ENCODE data around the gene SMIM36.

SMIM36 gene

DNA sequence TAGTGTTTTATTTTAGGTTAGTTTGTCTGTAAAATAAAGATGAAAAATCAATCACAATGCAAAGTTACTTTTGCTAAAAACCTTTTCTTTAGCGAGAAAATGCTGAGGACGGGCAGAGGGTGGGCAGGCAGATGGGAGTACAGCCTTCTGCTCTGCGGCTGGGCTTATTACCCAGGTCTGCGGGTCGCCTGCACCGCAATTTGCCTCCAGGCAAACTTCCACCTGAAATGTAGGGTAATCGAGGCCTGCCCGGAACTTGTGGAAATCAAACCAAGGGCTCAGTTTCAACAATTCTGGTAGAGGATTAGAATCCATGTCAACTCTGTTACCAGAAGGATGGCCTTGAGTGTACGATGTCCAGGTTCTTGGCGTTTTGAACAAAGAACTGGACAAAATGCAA, 67.3 kb downstream of the SMIM36 start:
- TF ChIP-seq, protein P1, sequence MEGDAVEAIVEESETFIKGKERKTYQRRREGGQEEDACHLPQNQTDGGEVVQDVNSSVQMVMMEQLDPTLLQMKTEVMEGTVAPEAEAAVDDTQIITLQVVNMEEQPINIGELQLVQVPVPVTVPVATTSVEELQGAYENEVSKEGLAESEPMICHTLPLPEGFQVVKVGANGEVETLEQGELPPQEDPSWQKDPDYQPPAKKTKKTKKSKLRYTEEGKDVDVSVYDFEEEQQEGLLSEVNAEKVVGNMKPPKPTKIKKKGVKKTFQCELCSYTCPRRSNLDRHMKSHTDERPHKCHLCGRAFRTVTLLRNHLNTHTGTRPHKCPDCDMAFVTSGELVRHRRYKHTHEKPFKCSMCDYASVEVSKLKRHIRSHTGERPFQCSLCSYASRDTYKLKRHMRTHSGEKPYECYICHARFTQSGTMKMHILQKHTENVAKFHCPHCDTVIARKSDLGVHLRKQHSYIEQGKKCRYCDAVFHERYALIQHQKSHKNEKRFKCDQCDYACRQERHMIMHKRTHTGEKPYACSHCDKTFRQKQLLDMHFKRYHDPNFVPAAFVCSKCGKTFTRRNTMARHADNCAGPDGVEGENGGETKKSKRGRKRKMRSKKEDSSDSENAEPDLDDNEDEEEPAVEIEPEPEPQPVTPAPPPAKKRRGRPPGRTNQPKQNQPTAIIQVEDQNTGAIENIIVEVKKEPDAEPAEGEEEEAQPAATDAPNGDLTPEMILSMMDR (IDR thresholded peaks at IDR 0.05; ENCODE audit: low read depth, low read length, missing control alignments) = no peak
- DNase-seq (ENCODE audit: low read depth) = no peak
- no peak overlapping the region for H3K4me3 ChIP-seq (ENCODE audit: low read depth, low read length)
- in situ Hi-C loops (cut with HindIII; ENCODE audit: low sequenced_read_pairs) = loop anchor here (5.0 kb wide), 1 partner anchor 68 kb away; the partner anchor contains the start of gene SMIM36

DNA sequence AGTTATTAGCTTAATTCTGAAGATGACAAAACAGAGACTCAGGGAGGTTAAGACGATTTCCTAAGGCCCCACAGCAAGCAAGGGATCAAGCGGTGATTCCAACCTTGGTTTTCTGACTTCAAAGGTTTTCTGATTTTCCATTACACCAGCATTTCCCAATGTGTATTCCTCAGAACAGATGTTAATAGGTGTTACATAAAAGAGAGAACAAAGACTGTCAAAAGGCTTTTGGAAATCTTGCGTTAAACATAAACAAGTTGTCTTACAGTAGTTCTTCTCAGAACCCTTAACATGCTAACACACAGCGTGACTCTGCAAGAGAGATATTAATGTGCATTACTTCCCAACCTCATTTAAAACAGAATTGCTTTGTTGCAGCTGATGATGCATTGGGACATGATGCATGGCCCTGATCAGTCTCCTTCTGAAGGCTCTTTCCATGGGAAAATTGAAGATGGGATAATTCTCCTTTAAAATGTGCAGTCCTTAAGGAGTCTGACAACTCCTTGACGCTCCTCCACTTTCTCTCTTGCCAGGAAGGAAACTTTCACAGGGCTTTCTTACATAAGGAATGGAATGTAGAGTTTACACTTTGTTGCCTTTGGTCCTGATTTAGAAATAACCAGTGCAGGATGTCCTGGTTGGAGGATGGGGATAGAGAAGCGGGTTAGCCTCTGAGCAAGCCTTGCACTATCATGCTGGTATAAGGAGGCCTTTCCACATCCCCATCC, 68.1 kb downstream of the SMIM36 start:
- DNase-seq (ENCODE audit: low read depth) = no peak

DNA sequence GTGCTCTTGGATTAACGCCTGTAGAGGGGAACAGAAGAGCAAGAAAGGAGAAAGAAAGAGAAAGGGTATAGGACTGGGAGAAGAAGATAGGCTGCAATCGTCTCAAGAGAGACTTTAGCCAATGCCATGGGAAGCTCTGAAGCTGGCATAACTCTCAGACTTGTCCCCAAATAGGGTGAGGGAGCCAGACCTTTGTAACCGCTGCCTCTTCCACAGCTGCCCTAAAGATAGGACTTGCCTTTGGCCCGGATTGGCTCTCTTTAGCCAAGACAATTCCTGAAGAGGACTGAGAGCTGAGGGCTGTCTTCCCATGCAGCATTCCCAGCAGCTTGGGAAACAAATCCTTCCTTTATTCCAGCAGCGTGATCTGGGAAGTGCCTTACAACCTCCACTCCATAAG, 68.8 kb downstream of the SMIM36 start:
- no peak for DNase-seq (ENCODE audit: low read depth)
- H3K4me3 ChIP-seq (ENCODE audit: low read depth, low read length) = no peak overlapping the region
- TF ChIP-seq, protein P1 (IDR thresholded peaks at IDR 0.05; ENCODE audit: low read depth, low read length, missing control alignments) = no peak
- in situ Hi-C loops (cut with HindIII; ENCODE audit: low sequenced_read_pairs) = loop anchor here (5.0 kb wide), 1 partner anchor 70 kb away; the partner anchor contains the start of gene SMIM36

More for the DNA sequence above, 68.1 kb downstream of the SMIM36 start:
- TF ChIP-seq, protein P1 (IDR thresholded peaks at IDR 0.05; ENCODE audit: low read depth, low read length, missing control alignments) = no peak
- H3K4me3 ChIP-seq (ENCODE audit: low read depth, low read length) = no peak overlapping the region
- in situ Hi-C loops (cut with HindIII; ENCODE audit: low sequenced_read_pairs) = loop anchor here (5.0 kb wide), 1 partner anchor 69 kb away; the partner anchor contains the start of gene SMIM36

DNA sequence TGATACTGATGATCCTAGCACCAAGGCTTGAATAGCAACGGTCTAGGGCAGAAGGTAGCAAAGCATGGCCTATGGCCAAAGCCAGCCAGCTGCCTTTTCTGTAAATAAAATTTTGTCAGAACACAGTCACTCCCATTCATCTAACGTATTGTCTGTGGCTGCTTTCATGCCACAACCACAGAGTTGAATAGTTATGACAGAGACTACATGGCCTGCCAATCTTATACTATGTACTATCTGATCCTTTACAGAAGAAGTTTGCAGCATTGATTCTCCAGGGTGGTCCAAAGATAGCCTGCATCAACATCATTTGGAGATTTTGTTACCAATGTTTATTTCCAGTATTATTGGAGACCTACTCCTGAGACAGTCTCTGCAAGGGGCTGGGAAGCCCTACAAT, 69.7 kb downstream of the SMIM36 start:
- TF ChIP-seq, protein P1 (IDR thresholded peaks at IDR 0.05; ENCODE audit: low read depth, low read length, missing control alignments) = no peak
- H3K4me3 ChIP-seq (ENCODE audit: low read depth, low read length) = no peak overlapping the region
- in situ Hi-C loops (cut with HindIII; ENCODE audit: low sequenced_read_pairs) = loop anchor here (5.0 kb wide), 1 partner anchor 71 kb away; the partner anchor contains the start of gene SMIM36
- DNase-seq (ENCODE audit: low read depth) = no peak

DNA sequence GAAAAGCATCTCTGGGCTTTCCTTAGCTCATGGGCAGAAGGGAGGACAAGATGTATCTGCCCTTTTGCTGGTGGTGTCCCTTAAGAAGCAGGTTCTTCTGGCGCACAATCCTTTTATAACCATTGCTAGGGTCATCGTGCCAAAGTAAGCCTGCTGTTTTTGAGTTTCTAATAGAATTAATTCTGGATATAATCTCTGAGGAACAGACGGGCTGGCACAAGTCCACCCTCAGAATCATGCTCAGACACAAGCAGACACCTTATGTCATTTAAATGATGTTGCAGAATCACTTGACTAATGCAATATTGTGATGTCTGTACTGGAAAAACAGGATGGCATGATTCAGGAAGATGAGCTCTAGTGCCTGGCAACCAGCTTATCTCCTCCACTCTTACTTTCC, 70.9 kb downstream of the SMIM36 start:
- no peak overlapping the region for H3K4me3 ChIP-seq (ENCODE audit: low read depth, low read length)
- DNase-seq (ENCODE audit: low read depth) = no peak
- TF ChIP-seq, protein P1 (IDR thresholded peaks at IDR 0.05; ENCODE audit: low read depth, low read length, missing control alignments) = no peak
- in situ Hi-C loops (cut with HindIII; ENCODE audit: low sequenced_read_pairs) = loop anchor here (5.0 kb wide), 1 partner anchor 72 kb away; the partner anchor contains the start of gene SMIM36

DNA sequence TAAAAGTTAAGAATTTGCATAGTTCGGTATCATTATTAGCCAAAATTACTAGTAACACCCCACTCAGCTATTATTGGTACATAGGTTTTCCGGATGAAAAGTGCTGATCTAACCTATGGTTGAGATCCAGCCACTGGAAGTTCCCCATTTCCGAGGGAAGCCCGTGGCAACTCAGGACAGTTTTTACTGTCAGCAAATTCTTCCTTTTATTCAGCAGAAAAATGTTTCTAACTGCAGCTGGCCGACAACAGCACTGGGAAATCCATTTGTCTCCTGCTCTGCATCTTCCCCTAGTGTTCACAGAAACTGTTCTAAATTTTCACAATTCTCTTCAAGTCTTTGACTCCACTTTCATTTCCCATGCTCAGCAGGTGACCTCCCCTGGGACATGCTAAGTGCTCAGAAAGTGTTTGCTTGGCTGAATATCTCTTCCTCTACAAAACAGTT, 74.1 kb downstream of the SMIM36 start:
- in situ Hi-C loops (cut with HindIII; ENCODE audit: low sequenced_read_pairs) = no loop called here
- TF ChIP-seq, protein P1 (IDR thresholded peaks at IDR 0.05; ENCODE audit: low read depth, low read length, missing control alignments) = no peak
- H3K4me3 ChIP-seq (ENCODE audit: low read depth, low read length) = no peak overlapping the region
- DNase-seq (ENCODE audit: low read depth) = no peak
